Lower lobe of right lung (tissue), 2 donors: ENCODE results near the gene RSBN1L. TPM values are rescaled to one million over a fixed set of nuclear protein-coding genes. Genes with fewer than 3 reads are reported as not detected.
A peak's percentile ranks its signal among the peaks of the same experiment; 100 is the strongest.

Source experiments
- ATAC-seq, 2 donors: fragments of 200-7000 bp; cut with Tn5 transposase; one replicate each; pipeline ENCODE4 v1.9.1; 2020 to 2022; ENCODE audit warnings: mild to moderate bottlenecking in 2 of 2, moderate library complexity in 2 of 2
- DNase-seq: peaks from one replicate; pipeline ENCODE4 v3.0.0-alpha.2; 2020
- H3K27ac ChIP-seq: fragments of 200-600 bp; one replicate; pipeline ENCODE4 v1.8.0; 2022
- H3K27me3 ChIP-seq: fragments of 200-600 bp; one replicate; pipeline ENCODE4 v1.8.0; 2022; ENCODE audit warnings: low read depth
- H3K36me3 ChIP-seq: fragments of 200-600 bp; one replicate; pipeline ENCODE4 v1.8.0; 2022; ENCODE audit warnings: mild to moderate bottlenecking
- H3K4me1 ChIP-seq: fragments of 200-600 bp; one replicate; pipeline ENCODE4 v1.8.0; 2022
- H3K4me3 ChIP-seq: fragments of 200-600 bp; one replicate; pipeline ENCODE4 v1.8.0; 2022; ENCODE audit warnings: mild to moderate bottlenecking
- H3K9me3 ChIP-seq: fragments of 200-600 bp; one replicate; pipeline ENCODE4 v1.8.0; 2022
- CTCF ChIP-seq: fragments of 200-600 bp; IDR thresholded peaks from one replicate; pipeline ENCODE4 v1.8.0; 2022; ENCODE audit warnings: antibody characterized with exemption, mild to moderate bottlenecking
- intact Hi-C: fragments of 100-400 bp; cut with DNase I; formaldehyde crosslinking; loops from one replicate; pipeline ENCODE4 v1.11.0; 2022
- total RNA-seq: library from RNA; stranded (reverse); fragmentation: NEBNext Ultra II Directional; extraction: Animal tissue kit (Norgen Biotek cat#: 25700); gene quantifications from one replicate; pipeline ENCODE4 v1.2.1, GENCODE V29; 2021
- donor health status: DM: no; HTN: yes; CAD: no; lungs with severe emphysema.

The RSBN1L gene
- total RNA-seq, 1 donor from 2014 or later = 26.8 TPM

- H3K9me3 ChIP-seq = no peaks in the 10 kb centered on the region
- DNase-seq = no peak
- H3K4me1 ChIP-seq = no peaks in the 10 kb centered on the region
- peaks cover 41% of the 10 kb centered on the region for H3K36me3 ChIP-seq
- intact Hi-C loops = loop anchor here (10.0 kb wide), 1 partner anchor 101 kb away; no protein-coding TSS in a partner anchor
- H3K27me3 ChIP-seq = no peaks in the 10 kb centered on the region
- H3K4me3 ChIP-seq = no peak overlapping the region
- no peak overlapping the region for H3K27ac ChIP-seq
- no peak for TF ChIP-seq CTCF
- ATAC-seq = peak; percentile 14 to 57
Measured at GRCh38 chr7:77653572-77653971, 42.7 kb upstream of the RSBN1L start.

- intact Hi-C loops = loop anchor here (10.0 kb wide), 1 partner anchor 99 kb away; no protein-coding TSS in a partner anchor
- H3K27ac ChIP-seq = no peak overlapping the region
- H3K9me3 ChIP-seq = no peaks in the 10 kb centered on the region
- ATAC-seq = no peak
- no peak for TF ChIP-seq CTCF
- H3K4me3 ChIP-seq = no peak overlapping the region
- peaks cover 53% of the 10 kb centered on the region for H3K36me3 ChIP-seq
- no peak for DNase-seq
- H3K27me3 ChIP-seq = no peaks in the 10 kb centered on the region
- no peaks in the 10 kb centered on the region for H3K4me1 ChIP-seq
Measured at GRCh38 chr7:77655356-77655755, 40.9 kb upstream of the RSBN1L start.

- Histone ChIP-seq H3K4me3 (no peak overlapping the region), H3K4me1 (no peaks in the 10 kb centered on the region), H3K27me3 (no peaks in the 10 kb centered on the region), H3K9me3 (no peaks in the 10 kb centered on the region), H3K36me3 (peaks cover 55% of the 10 kb centered on the region), H3K27ac (no peak overlapping the region)
- ATAC-seq (peak in 1 of 2 donors; percentile 30), DNase-seq (no peak)
- intact Hi-C loops = loop anchor here (10.0 kb wide), 1 partner anchor 99 kb away; no protein-coding TSS in a partner anchor
- TF ChIP-seq CTCF = no peak
Measured at GRCh38 chr7:77655836-77656455, 40.3 kb upstream of the RSBN1L start.

- H3K36me3 ChIP-seq = peaks cover 50% of the 10 kb centered on the region
- ATAC-seq (peak; percentile 59 to 71), DNase-seq (no peak)
- intact Hi-C loops = loop anchor here (10.0 kb wide), 1 partner anchor 97 kb away; no protein-coding TSS in a partner anchor
- H3K9me3 ChIP-seq = no peaks in the 10 kb centered on the region
- TF ChIP-seq CTCF = peak; percentile 50
- no peaks in the 10 kb centered on the region for H3K27me3 ChIP-seq
- H3K4me1 ChIP-seq = no peaks in the 10 kb centered on the region
- no peak overlapping the region for H3K27ac ChIP-seq
- H3K4me3 ChIP-seq = no peak overlapping the region
Measured at GRCh38 chr7:77657427-77658224, 38.6 kb upstream of the RSBN1L start.

GRCh38 chr7:77658928-77659327 lies 37.3 kb upstream of the RSBN1L start:
- no peak for TF ChIP-seq CTCF
- ATAC-seq (no peak), DNase-seq (no peak)
- H3K27me3 ChIP-seq = no peaks in the 10 kb centered on the region
- H3K9me3 ChIP-seq = no peaks in the 10 kb centered on the region
- peaks cover 45% of the 10 kb centered on the region for H3K36me3 ChIP-seq
- H3K27ac ChIP-seq = no peak overlapping the region
- no peaks in the 10 kb centered on the region for H3K4me1 ChIP-seq
- intact Hi-C loops = loop anchor here (10.0 kb wide), 1 partner anchor 96 kb away; no protein-coding TSS in a partner anchor
- no peak overlapping the region for H3K4me3 ChIP-seq
